Keratinocyte (primary cell): ENCODE data around the gene MDK. TPM values are rescaled to one million over a fixed set of nuclear protein-coding genes. Genes with fewer than 3 reads are reported as not detected.

Experiments
- DNase-seq: peaks from one replicate; pipeline ENCODE4 v3.0.0-alpha.2; 2011; ENCODE audit warnings: low read depth, missing footprints, low spot score
- FAIRE-seq: peaks from 2 replicates; lab custom pipeline; 2011; peaks lifted over from hg19 to GRCh38; lab: Jason Lieb, UNC
- H2AFZ ChIP-seq: 2 replicates; pipeline ENCODE4 v1.6.0; 2012; ENCODE audit warnings: low read length, control low read depth, inconsistent platforms; ENCODE audit not compliant: control insufficient read depth
- H3K27ac ChIP-seq: 2 replicates; pipeline ENCODE4 v1.5.1; 2011; ENCODE audit warnings: low read length; ENCODE audit not compliant: control insufficient read depth, insufficient read depth
- H3K27me3 ChIP-seq: 3 replicates; pipeline ENCODE4 v1.6.0; 2011; ENCODE audit warnings: low read length; ENCODE audit not compliant: control insufficient read depth, insufficient read depth; ENCODE audit errors: extremely low read depth
- H3K36me3 ChIP-seq, 2 experiments: 2 replicates in 1 of 2; 3 replicates in 1 of 2; pipeline ENCODE4 v1.5.1; 2011; ENCODE audit warnings: low read length in 2 of 2, mild to moderate bottlenecking in 1 of 2; ENCODE audit not compliant: control insufficient read depth in 2 of 2, insufficient read depth in 2 of 2; ENCODE audit errors: extremely low read depth in 1 of 2
- H3K4me1 ChIP-seq: 3 replicates; pipeline ENCODE4 v1.5.1; 2011; ENCODE audit warnings: low read length; ENCODE audit not compliant: control insufficient read depth, insufficient read depth; ENCODE audit errors: extremely low read depth
- H3K4me2 ChIP-seq: 3 replicates; pipeline ENCODE4 v1.6.0; 2011; ENCODE audit warnings: low read depth, low read length; ENCODE audit not compliant: control insufficient read depth, insufficient read depth; ENCODE audit errors: extremely low read depth
- H3K4me3 ChIP-seq, 3 experiments: fragments of 200-600 bp in 1 of 3; sonication (generic) in 1 of 3; 2 replicates in 2 of 3; 3 replicates in 1 of 3; pipeline ENCODE4 v1.5.1; 2011 to 2016; ENCODE audit warnings: low read length in 3 of 3, mild to moderate bottlenecking in 3 of 3, control low read depth in 2 of 3, inconsistent platforms in 1 of 3, low read depth in 1 of 3, mixed read lengths in 1 of 3, mixed run types in 1 of 3, moderate library complexity in 1 of 3; ENCODE audit not compliant: control insufficient read depth in 2 of 3, insufficient read depth in 2 of 3; ENCODE audit errors: extremely low read depth in 1 of 3
- H3K79me2 ChIP-seq: 2 replicates; pipeline ENCODE4 v1.6.0; 2012; ENCODE audit warnings: low read length; ENCODE audit not compliant: control insufficient read depth, insufficient read depth
- H3K9ac ChIP-seq: 3 replicates; pipeline ENCODE4 v1.6.0; 2011; ENCODE audit warnings: low read length; ENCODE audit not compliant: control insufficient read depth, insufficient read depth; ENCODE audit errors: extremely low read depth
- H3K9me1 ChIP-seq: 3 replicates; pipeline ENCODE4 v1.6.0; 2011; ENCODE audit warnings: low read length; ENCODE audit not compliant: control insufficient read depth, insufficient read depth; ENCODE audit errors: extremely low read depth
- H3K9me3 ChIP-seq: 2 replicates; pipeline ENCODE4 v1.5.1; 2012; ENCODE audit warnings: low read depth, low read length; ENCODE audit not compliant: control insufficient read depth
- H4K20me1 ChIP-seq: 3 replicates; pipeline ENCODE4 v1.6.0; 2011; ENCODE audit warnings: low read length; ENCODE audit not compliant: control insufficient read depth, insufficient read depth; ENCODE audit errors: extremely low read depth
- CTCF ChIP-seq, 3 experiments: IDR thresholded peaks in 1 of 3; conservative IDR thresholded peaks in 1 of 3; optimal IDR thresholded peaks in 1 of 3; 2 replicates in 2 of 3; 3 replicates in 1 of 3; pipeline versions ENCODE3 to v1.5.1; 2011; ENCODE audit warnings: low read length in 3 of 3, mild to moderate bottlenecking in 3 of 3, moderate library complexity in 2 of 3, control low read depth in 1 of 3, inconsistent platforms in 1 of 3; ENCODE audit not compliant: insufficient read depth in 2 of 3; ENCODE audit errors: extremely low read depth in 1 of 3
- EZH2 ChIP-seq: IDR thresholded peaks from one replicate; pipeline ENCODE4 v1.6.1; 2012; ENCODE audit warnings: inconsistent platforms, mild to moderate bottlenecking, low read length, moderate library complexity
- dilution Hi-C: fragments of 300-500 bp; cut with MboI; formaldehyde crosslinking; loops from one replicate; pipeline ENCODE4 v1.7.0; 2020; ENCODE audit warnings: low sequenced_read_pairs; ENCODE audit not compliant: extremely low pct_ligation_motif_present
- polyA plus RNA-seq, 5 experiments: library from polyadenylated mRNA; depleted of rRNA in 3 of 5; stranded (reverse) in 3 of 5; stranded (forward) in 1 of 5; unstranded in 1 of 5; fragments of >200 nt; gene quantifications; 1 replicate in 1 of 5; 2 replicates in 3 of 5; 3 replicates in 1 of 5; pipeline versions ENCODE4 v1.2.1 to v1.2.3, GENCODE V29; 2011 to 2012; ENCODE audit warnings: missing spikeins in 2 of 5, low read depth in 1 of 5, low replicate concordance in 1 of 5

The MDK gene
- polyA plus RNA-seq, 1 donor (not counting 4 experiments of a cell fraction or from before 2014, with no cell fraction given) = 5.4 TPM

DNA sequence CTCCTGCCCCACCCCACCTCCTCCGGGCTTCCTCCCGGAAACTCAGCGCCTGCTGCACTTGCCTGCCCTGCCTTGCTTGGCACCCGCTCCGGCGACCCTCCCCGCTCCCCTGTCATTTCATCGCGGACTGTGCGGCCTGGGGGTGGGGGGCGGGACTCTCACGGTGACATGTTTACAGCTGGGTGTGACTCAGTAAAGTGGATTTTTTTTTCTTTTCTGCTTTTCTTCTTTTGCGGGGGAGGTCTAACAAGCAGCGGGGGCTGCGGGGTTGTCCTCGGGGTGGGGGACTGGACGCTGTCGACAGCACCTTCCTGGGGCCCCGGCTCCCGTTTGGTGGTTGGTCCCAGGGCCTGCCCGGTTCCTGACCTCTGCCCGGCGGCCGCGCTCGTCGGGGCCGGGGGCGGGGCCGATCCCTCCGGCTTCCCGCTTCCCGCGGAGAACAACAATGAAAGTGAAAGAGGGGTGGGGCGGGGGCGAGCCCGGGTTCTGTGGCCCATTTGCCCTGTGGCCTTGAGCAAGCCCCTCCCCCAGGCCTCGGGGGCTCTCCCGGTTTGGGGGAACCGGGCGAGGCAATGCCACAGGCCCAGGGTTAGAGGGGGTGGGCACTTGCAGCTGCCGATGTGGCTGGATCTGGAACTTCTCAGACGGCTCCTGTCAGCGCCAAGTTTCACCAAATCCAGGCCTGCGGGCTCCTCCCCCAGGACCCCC lies 975 bp upstream of the MDK start:
- peaks cover 5 to 17% of the 10 kb centered on the region in 2 experiments for H3K36me3 ChIP-seq
- H3K4me2 ChIP-seq = peak overlapping the region; percentile 80
- no peaks in the 10 kb centered on the region for H3K9me3 ChIP-seq
- H3K27ac ChIP-seq = no peak overlapping the region
- H3K9me1 ChIP-seq = no peaks in the 10 kb centered on the region
- DNase-seq = no peak
- H3K4me3 ChIP-seq = peak overlapping the region; percentile 11 to 63 (median 48)
- no peak overlapping the region for H2AFZ ChIP-seq
- no peak for FAIRE-seq
- no peaks in the 10 kb centered on the region for H3K79me2 ChIP-seq
- peaks cover 10% of the 10 kb centered on the region for H3K27me3 ChIP-seq
- peak overlapping the region; percentile 60 for H3K9ac ChIP-seq
- dilution Hi-C loops = no loop called here
- no peaks in the 10 kb centered on the region for H4K20me1 ChIP-seq
- peaks cover 7% of the 10 kb centered on the region for H3K4me1 ChIP-seq
- TF ChIP-seq CTCF (optimal IDR thresholded peaks at IDR 0.05 in 1 of 3, IDR thresholded peaks at IDR 0.05 in 1 of 3, conservative IDR thresholded peaks at IDR 0.05 in 1 of 3; ENCODE audit: extremely low read depth in 1 of 3, insufficient read depth in 2 of 3, low read length in 3 of 3) (no peak), EZH2 (peak; percentile 43)

GRCh38 chr11:46381819-46382645 lies 563 bp downstream of the MDK start:
- dilution Hi-C loops = no loop called here
- TF ChIP-seq EZH2 (peak; percentile 86), CTCF (optimal IDR thresholded peaks at IDR 0.05 in 1 of 3, IDR thresholded peaks at IDR 0.05 in 1 of 3, conservative IDR thresholded peaks at IDR 0.05 in 1 of 3; ENCODE audit: extremely low read depth in 1 of 3, insufficient read depth in 2 of 3, low read length in 3 of 3) (no peak)
- FAIRE-seq (no peak), DNase-seq (no peak)
- no peaks in the 10 kb centered on the region for H4K20me1 ChIP-seq
- no peak overlapping the region for H2AFZ ChIP-seq
- no peaks in the 10 kb centered on the region for H3K9me1 ChIP-seq
- peaks cover 11% of the 10 kb centered on the region for H3K4me1 ChIP-seq
- no peaks in the 10 kb centered on the region for H3K9me3 ChIP-seq
- peak overlapping the region; percentile 82 for H3K4me2 ChIP-seq
- H3K27me3 ChIP-seq = peaks cover 13% of the 10 kb centered on the region
- H3K9ac ChIP-seq = peak overlapping the region; percentile 37
- H3K79me2 ChIP-seq = no peaks in the 10 kb centered on the region
- peak overlapping the region; percentile 2 to 48 (median 26) for H3K4me3 ChIP-seq
- H3K27ac ChIP-seq = no peak overlapping the region
- peaks cover 0 to 5% of the 10 kb centered on the region in 2 experiments for H3K36me3 ChIP-seq
